HG03575 (cell line): ENCODE data around the gene C19orf47.

Experiments used
- ATAC-seq: cut with Tn5 transposase; IDR thresholded peaks from one replicate; pipeline ENCODE4 v1.9.1; 2021; ENCODE audit not compliant: unreplicated experiment, insufficient number of reproducible peaks, low FRiP score; ENCODE audit errors: extremely low read depth

Gene C19orf47

GRCh38 chr19:40273469-40274360 is 74.5 kb downstream of the C19orf47 start:
- no peak for ATAC-seq

GRCh38 chr19:40272261-40272660 is 75.9 kb downstream of the C19orf47 start:
- ATAC-seq = no peak

- no peak for ATAC-seq
These were observed 76.5 kb downstream of the C19orf47 start for GRCh38 chr19:40271706-40272105.

GRCh38 chr19:40270362-40271089 is 77.7 kb downstream of the C19orf47 start:
- ATAC-seq = no peak
